H9 (cell line): ENCODE measurements around the gene PHOSPHO1. TPM values are rescaled to one million over a fixed set of nuclear protein-coding genes. Genes with fewer than 3 reads are reported as not detected.

ENCODE experiments used
- DNase-seq: peaks from one replicate; pipeline ENCODE4 v3.0.0-alpha.2; 2017
- H2AFZ ChIP-seq: one replicate; pipeline ENCODE4 v1.6.1; 2013; ENCODE audit warnings: mild to moderate bottlenecking, low read length, control low read depth, moderate library complexity
- H2AK5ac ChIP-seq: 2 replicates; pipeline ENCODE4 v1.6.1; 2013; ENCODE audit warnings: low read length, control low read depth, mixed read lengths; ENCODE audit not compliant: insufficient read length
- H2BK120ac ChIP-seq: one replicate; pipeline ENCODE4 v1.6.1; 2013; ENCODE audit warnings: low read depth, mild to moderate bottlenecking, low read length, control low read depth, inconsistent platforms; ENCODE audit not compliant: poor library complexity, severe bottlenecking
- H2BK12ac ChIP-seq: 2 replicates; pipeline ENCODE4 v1.6.1; 2013; ENCODE audit warnings: low read length, control low read depth, mixed read lengths, low read depth; ENCODE audit not compliant: insufficient read length
- H2BK15ac ChIP-seq: 2 replicates; pipeline ENCODE4 v1.6.1; 2013; ENCODE audit warnings: low read depth, low read length, control low read depth
- H2BK20ac ChIP-seq: one replicate; pipeline ENCODE4 v1.6.1; 2013; ENCODE audit warnings: low read depth, mild to moderate bottlenecking, low read length, control low read depth, inconsistent platforms; ENCODE audit not compliant: poor library complexity, severe bottlenecking
- H2BK5ac ChIP-seq: 2 replicates; pipeline ENCODE4 v1.6.1; 2013; ENCODE audit warnings: low read length, control low read depth, mixed read lengths; ENCODE audit not compliant: insufficient read length
- H3K14ac ChIP-seq: 2 replicates; pipeline ENCODE4 v1.6.1; 2013; ENCODE audit warnings: low read length, control low read depth; ENCODE audit not compliant: insufficient read depth
- H3K18ac ChIP-seq: 2 replicates; pipeline ENCODE4 v1.6.1; 2013; ENCODE audit warnings: low read depth, mild to moderate bottlenecking, mixed read lengths, low read length, control low read depth; ENCODE audit not compliant: insufficient read length
- H3K23ac ChIP-seq: 2 replicates; pipeline ENCODE4 v1.6.1; 2013; ENCODE audit warnings: low read length, control low read depth, mixed read lengths, low read depth; ENCODE audit not compliant: insufficient read length
- H3K23me2 ChIP-seq: 2 replicates; pipeline ENCODE4 v1.6.1; 2013; ENCODE audit warnings: low read depth, mild to moderate bottlenecking, mixed read lengths, low read length, control low read depth; ENCODE audit not compliant: insufficient read length, poor library complexity, severe bottlenecking
- H3K27ac ChIP-seq: 2 replicates; pipeline ENCODE4 v1.5.1; 2013; ENCODE audit warnings: low read length, control low read depth, mixed read lengths, low read depth; ENCODE audit not compliant: insufficient read length
- H3K27me3 ChIP-seq: 2 replicates; pipeline ENCODE4 v1.6.1; 2013; ENCODE audit warnings: low read length, control low read depth, inconsistent platforms; ENCODE audit not compliant: insufficient read depth
- H3K4ac ChIP-seq: 2 replicates; pipeline ENCODE4 v1.6.1; 2013; ENCODE audit warnings: low read depth, mild to moderate bottlenecking, control low read depth, inconsistent platforms, low read length, moderate library complexity
- H3K4me1 ChIP-seq: 2 replicates; pipeline ENCODE4 v1.6.1; 2013; ENCODE audit warnings: low read length, control low read depth, inconsistent platforms; ENCODE audit not compliant: insufficient read depth
- H3K4me2 ChIP-seq: 2 replicates; pipeline ENCODE4 v1.6.1; 2013; ENCODE audit warnings: low read length, control low read depth, mixed read lengths; ENCODE audit not compliant: insufficient read length, insufficient read depth
- H3K56ac ChIP-seq: 2 replicates; pipeline ENCODE4 v1.6.1; 2013; ENCODE audit warnings: low read depth, mild to moderate bottlenecking, mixed read lengths, low read length, control low read depth; ENCODE audit not compliant: insufficient read length
- H3K79me1 ChIP-seq: 2 replicates; pipeline ENCODE4 v1.6.1; 2013; ENCODE audit warnings: low read depth, mild to moderate bottlenecking, moderate library complexity, low read length, control low read depth, inconsistent platforms; ENCODE audit not compliant: insufficient read depth, poor library complexity, severe bottlenecking
- H3K79me2 ChIP-seq: 2 replicates; pipeline ENCODE4 v1.6.1; 2013; ENCODE audit warnings: low read length, control low read depth, inconsistent platforms; ENCODE audit not compliant: insufficient read depth
- H3K9ac ChIP-seq: 2 replicates; pipeline ENCODE4 v1.6.1; 2013; ENCODE audit warnings: low read length, control low read depth, mixed read lengths; ENCODE audit not compliant: insufficient read length; ENCODE audit errors: extremely low read depth
- H3K9me3 ChIP-seq: one replicate; pipeline ENCODE4 v1.6.1; 2013; ENCODE audit warnings: low read depth, low read length, inconsistent platforms; ENCODE audit not compliant: control insufficient read depth
- H3T11ph ChIP-seq: one replicate; pipeline ENCODE4 v1.6.1; 2013; ENCODE audit warnings: mild to moderate bottlenecking, low read length, control low read depth, inconsistent platforms
- H4K20me1 ChIP-seq: one replicate; pipeline ENCODE4 v1.6.1; 2013; ENCODE audit not compliant: control insufficient read depth, insufficient read length, insufficient read depth
- H4K5ac ChIP-seq: 2 replicates; pipeline ENCODE4 v1.6.1; 2013; ENCODE audit warnings: low read depth, mild to moderate bottlenecking, mixed read lengths, low read length, control low read depth; ENCODE audit not compliant: insufficient read length
- H4K8ac ChIP-seq: replicated peaks from 2 replicates; pipeline ENCODE4 v1.6.1; 2013; ENCODE audit warnings: low read length, control low read depth, mixed read lengths, low read depth; ENCODE audit not compliant: insufficient read length
- H4K91ac ChIP-seq: 2 replicates; pipeline ENCODE4 v1.6.1; 2013; ENCODE audit warnings: low read depth, mild to moderate bottlenecking, moderate library complexity, mixed read lengths, low read length, control low read depth; ENCODE audit not compliant: insufficient read length
- H3K27ac Mint-ChIP-seq, 3 experiments: 2 replicates in 2 of 3; 3 replicates in 1 of 3; pipeline ENCODE4 v1.8.0; 2020 to 2021; ENCODE audit warnings: mixed read lengths in 3 of 3, mild to moderate bottlenecking in 1 of 3, moderate library complexity in 1 of 3
- H3K27me3 Mint-ChIP-seq: 2 replicates; pipeline ENCODE4 v1.8.0; 2021; ENCODE audit warnings: low read depth, mild to moderate bottlenecking, moderate library complexity, mixed read lengths
- H3K36me3 Mint-ChIP-seq, 3 experiments: 2 replicates in 2 of 3; 3 replicates in 1 of 3; pipeline ENCODE4 v1.8.0; 2020 to 2021; ENCODE audit warnings: low read depth in 3 of 3, mixed read lengths in 3 of 3; ENCODE audit not compliant: insufficient read depth in 1 of 3
- H3K4me1 Mint-ChIP-seq, 2 experiments: 2 replicates each; pipeline ENCODE4 v1.8.0; 2020; ENCODE audit warnings: mixed read lengths in 2 of 2
- H3K4me3 Mint-ChIP-seq, 2 experiments: 2 replicates in 1 of 2; 3 replicates in 1 of 2; pipeline ENCODE4 v1.8.0; 2020 to 2021; ENCODE audit warnings: mild to moderate bottlenecking in 2 of 2, mixed read lengths in 2 of 2, moderate library complexity in 1 of 2
- H3K9me3 Mint-ChIP-seq, 2 experiments: 2 replicates in 1 of 2; 3 replicates in 1 of 2; pipeline ENCODE4 v1.8.0; 2020; ENCODE audit warnings: mild to moderate bottlenecking in 2 of 2, mixed read lengths in 2 of 2, moderate library complexity in 1 of 2
- WGBS: extraction: QIAGEN DNeasy Blood & Tissue Kit; methylation state at CpG from one replicate; pipeline ENCODE4 v1.1.7; 2013; ENCODE audit warnings: missing lambda C conversion rate, low lambda C conversion rate, mixed read lengths; ENCODE audit not compliant: insufficient read length; ENCODE audit errors: extremely low coverage; 5-methylcytosine and 5-hydroxymethylcytosine counted together
- total RNA-seq: library from RNA; stranded (reverse); gene quantifications from 2 replicates; pipeline ENCODE4 v1.2.1, GENCODE V29; 2021
- TF ChIP-seq, protein P1 (sequence below): fragments of 200-600 bp; sonication (generic); conservative IDR thresholded peaks from 3 replicates; pipeline ENCODE4 v1.8.0; 2021; ENCODE audit warnings: antibody characterized with exemption, mild to moderate bottlenecking

PHOSPHO1 gene
- total RNA-seq, 1 experiment from 2014 or later = 0.63 TPM

- Histone ChIP-seq H2AFZ (no peak overlapping the region), H2BK120ac (no peak overlapping the region)
Measured at GRCh38 chr17:49224997-49225337, 5.6 kb downstream of the PHOSPHO1 start.

More at GRCh38 chr17:49224997-49225337, 5.6 kb downstream of the PHOSPHO1 start:
- H3K4ac ChIP-seq = no peak overlapping the region
- H3K18ac ChIP-seq = no peak overlapping the region
- H3K27ac Mint-ChIP-seq = no peak overlapping the region
- H4K5ac ChIP-seq = no peak overlapping the region
- H3K27me3 ChIP-seq = peaks cover 17% of the 10 kb centered on the region; the same call in 1 of the 2 replicates
- no peak overlapping the region for H4K91ac ChIP-seq
- no peak overlapping the region for H3K27ac ChIP-seq
- peaks cover 8% of the 10 kb centered on the region for H3K23me2 ChIP-seq
- no peak overlapping the region for H3T11ph ChIP-seq
- no peaks in the 10 kb centered on the region for H3K79me1 ChIP-seq
- H4K20me1 ChIP-seq = no peaks in the 10 kb centered on the region
- no peaks in the 10 kb centered on the region for H3K9me3 Mint-ChIP-seq
- TF ChIP-seq, protein P1, sequence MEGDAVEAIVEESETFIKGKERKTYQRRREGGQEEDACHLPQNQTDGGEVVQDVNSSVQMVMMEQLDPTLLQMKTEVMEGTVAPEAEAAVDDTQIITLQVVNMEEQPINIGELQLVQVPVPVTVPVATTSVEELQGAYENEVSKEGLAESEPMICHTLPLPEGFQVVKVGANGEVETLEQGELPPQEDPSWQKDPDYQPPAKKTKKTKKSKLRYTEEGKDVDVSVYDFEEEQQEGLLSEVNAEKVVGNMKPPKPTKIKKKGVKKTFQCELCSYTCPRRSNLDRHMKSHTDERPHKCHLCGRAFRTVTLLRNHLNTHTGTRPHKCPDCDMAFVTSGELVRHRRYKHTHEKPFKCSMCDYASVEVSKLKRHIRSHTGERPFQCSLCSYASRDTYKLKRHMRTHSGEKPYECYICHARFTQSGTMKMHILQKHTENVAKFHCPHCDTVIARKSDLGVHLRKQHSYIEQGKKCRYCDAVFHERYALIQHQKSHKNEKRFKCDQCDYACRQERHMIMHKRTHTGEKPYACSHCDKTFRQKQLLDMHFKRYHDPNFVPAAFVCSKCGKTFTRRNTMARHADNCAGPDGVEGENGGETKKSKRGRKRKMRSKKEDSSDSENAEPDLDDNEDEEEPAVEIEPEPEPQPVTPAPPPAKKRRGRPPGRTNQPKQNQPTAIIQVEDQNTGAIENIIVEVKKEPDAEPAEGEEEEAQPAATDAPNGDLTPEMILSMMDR = no peak
- peaks cover 24 to 27% of the 10 kb centered on the region in 2 experiments for H3K4me1 Mint-ChIP-seq
- WGBS = no CpG with 5 or more reads among the region's 11 CpGs
- H3K27me3 Mint-ChIP-seq = peaks cover 90% of the 10 kb centered on the region
- no peak overlapping the region for H3K9ac ChIP-seq
- H3K4me3 Mint-ChIP-seq = peak overlapping the region; percentile 65 to 82
- H3K14ac ChIP-seq = no peak overlapping the region
- no peak overlapping the region for H2AK5ac ChIP-seq
- H3K36me3 Mint-ChIP-seq = no peaks in the 10 kb centered on the region
- no peak overlapping the region for H3K23ac ChIP-seq
- no peak overlapping the region for H3K56ac ChIP-seq
- DNase-seq = no peak
- no peak overlapping the region for H2BK5ac ChIP-seq
- H3K9me3 ChIP-seq = no peaks in the 10 kb centered on the region
- no peaks in the 10 kb centered on the region for H3K4me1 ChIP-seq
- no peak overlapping the region for H2BK20ac ChIP-seq
- no peak overlapping the region for H2BK12ac ChIP-seq
- H3K79me2 ChIP-seq = no peaks in the 10 kb centered on the region
- no peak overlapping the region for H4K8ac ChIP-seq
- no peak overlapping the region for H2BK15ac ChIP-seq
- peak overlapping the region; percentile 62 for H3K4me2 ChIP-seq
